ENCODE measurements around the gene PRM3. TPM values are rescaled to one million over a fixed set of nuclear protein-coding genes. Genes with fewer than 3 reads are reported as not detected.

PRM3 gene
- total RNA-seq, 4 donors from 2014 or later, result not detected

DNA sequence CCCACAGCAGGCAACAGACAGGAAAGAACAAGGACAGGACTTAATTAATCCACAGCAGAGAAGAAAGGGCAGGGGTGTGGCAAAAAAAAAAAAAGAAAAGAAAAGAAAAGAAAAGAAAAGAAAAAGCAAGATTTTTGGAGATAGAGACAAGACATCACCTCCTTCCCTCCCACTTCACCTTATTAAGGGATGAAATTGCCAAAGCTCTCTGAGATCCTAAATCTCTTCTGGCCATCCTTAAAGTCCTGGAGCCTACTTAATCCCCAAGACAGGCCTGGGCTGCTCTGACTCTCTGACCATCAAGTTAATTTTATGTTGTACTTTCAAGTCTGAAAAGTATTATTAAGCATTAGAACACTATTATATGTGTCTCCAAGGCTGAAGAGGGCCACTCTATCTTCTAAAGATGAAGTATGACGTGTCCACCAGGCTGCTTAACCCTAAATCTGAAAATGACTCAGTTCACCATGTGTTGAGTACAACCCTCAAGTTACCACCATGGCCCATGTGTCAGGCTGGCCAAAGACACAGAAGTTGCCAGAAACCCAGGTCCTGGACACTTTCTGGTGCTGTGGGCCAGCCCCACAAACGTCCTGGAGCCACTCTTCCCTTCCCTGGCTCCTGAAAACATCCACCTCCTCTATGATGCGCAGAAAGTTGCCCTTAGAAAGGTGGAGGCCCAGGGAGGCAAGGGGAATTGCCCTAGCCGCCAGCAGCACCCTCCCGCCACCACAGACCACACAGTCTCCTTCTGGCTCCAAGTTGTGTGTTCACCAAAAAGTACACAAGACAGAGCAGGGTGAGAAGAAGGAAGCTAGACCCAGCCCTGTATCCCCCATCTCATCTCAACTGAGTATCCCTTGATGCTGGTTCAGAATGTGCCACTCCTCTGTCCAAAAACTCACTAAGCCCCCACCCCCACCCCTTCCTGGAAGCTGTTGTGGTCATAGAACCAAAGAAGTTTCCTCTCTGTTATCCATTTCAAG, 20.1 kb downstream of the PRM3 start:
- H3K9me3 ChIP-seq, result no peaks in the 10 kb centered on the region
- DNase-seq, result no peak
- in situ Hi-C loops (cut with MboI; ENCODE audit: low pct_ligation_motif_present in 1 of 4, low pct_unique_long_range_greater_than_20kb in 1 of 4, low sequenced_read_pairs in 3 of 4) (loop anchor here (10.0 to 25.0 kb wide), 2 partner anchors 109 to 289 kb away; no protein-coding TSS in a partner anchor), intact Hi-C loops (cut with DNase I; ENCODE audit: low total_unique reads) (loop anchor here (10.0 kb wide), 3 partner anchors 101 to 179 kb away; no protein-coding TSS in a partner anchor)
- H3K27ac ChIP-seq, result peak overlapping the region in 3 of 4 donors; percentile 96 to 99 (median 99)
- TF ChIP-seq, protein P1, sequence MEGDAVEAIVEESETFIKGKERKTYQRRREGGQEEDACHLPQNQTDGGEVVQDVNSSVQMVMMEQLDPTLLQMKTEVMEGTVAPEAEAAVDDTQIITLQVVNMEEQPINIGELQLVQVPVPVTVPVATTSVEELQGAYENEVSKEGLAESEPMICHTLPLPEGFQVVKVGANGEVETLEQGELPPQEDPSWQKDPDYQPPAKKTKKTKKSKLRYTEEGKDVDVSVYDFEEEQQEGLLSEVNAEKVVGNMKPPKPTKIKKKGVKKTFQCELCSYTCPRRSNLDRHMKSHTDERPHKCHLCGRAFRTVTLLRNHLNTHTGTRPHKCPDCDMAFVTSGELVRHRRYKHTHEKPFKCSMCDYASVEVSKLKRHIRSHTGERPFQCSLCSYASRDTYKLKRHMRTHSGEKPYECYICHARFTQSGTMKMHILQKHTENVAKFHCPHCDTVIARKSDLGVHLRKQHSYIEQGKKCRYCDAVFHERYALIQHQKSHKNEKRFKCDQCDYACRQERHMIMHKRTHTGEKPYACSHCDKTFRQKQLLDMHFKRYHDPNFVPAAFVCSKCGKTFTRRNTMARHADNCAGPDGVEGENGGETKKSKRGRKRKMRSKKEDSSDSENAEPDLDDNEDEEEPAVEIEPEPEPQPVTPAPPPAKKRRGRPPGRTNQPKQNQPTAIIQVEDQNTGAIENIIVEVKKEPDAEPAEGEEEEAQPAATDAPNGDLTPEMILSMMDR (IDR thresholded peaks at IDR 0.05), result no peak
- TF ChIP-seq POLR2A (IDR thresholded peaks at IDR 0.05), result no peak
- TF ChIP-seq EP300 (IDR thresholded peaks at IDR 0.05; ENCODE audit: low read depth), result no peak
- no peak for TF ChIP-seq POLR2AphosphoS5 (IDR thresholded peaks at IDR 0.05)
- H3K4me3 ChIP-seq, result peak overlapping the region in 3 of 4 donors; percentile 2 to 84 (median 3)
- H3K36me3 ChIP-seq, result no peaks in the 10 kb centered on the region
- no peaks in the 10 kb centered on the region for H3K27me3 ChIP-seq
- 76 to 88% methylated on average over 1 to 5 of the region's 5 CpGs for WGBS, 2 donors (ENCODE audit: low coverage in 1 of 2)
- H3K4me1 ChIP-seq, result peaks cover 4 to 30% (median 23%) of the 10 kb centered on the region in 4 donors

DNA sequence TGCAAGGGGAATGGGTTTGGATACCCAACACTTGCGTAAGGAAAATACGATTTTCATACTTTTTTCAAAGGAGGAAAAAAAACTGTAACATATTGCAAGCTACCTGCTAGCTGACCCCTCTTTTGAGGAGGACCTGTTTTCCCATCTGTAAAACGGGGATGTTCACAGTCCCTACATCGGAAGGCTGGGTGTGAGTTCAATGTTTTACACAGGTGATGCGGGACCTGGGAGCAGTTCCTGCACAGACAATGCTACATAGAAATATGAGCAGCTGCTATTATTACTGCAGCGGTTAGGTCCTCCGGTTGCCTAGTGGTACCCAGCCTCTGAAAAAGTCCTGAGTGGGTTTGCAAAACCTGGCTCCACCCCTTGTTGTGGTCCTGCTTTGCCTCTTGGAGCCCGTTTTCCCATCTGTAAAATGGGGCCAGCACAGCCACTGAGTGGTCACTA, 20.9 kb downstream of the PRM3 start:
- Histone ChIP-seq H3K4me1 (peaks cover 2 to 27% (median 20%) of the 10 kb centered on the region in 4 donors), H3K36me3 (no peaks in the 10 kb centered on the region), H3K27me3 (no peaks in the 10 kb centered on the region), H3K27ac (peak overlapping the region in 1 of 4 donors; percentile 35), H3K9me3 (no peaks in the 10 kb centered on the region), H3K4me3 (peak overlapping the region in 1 of 4 donors; percentile 3)
- in situ Hi-C loops (cut with MboI; ENCODE audit: low pct_ligation_motif_present in 1 of 4, low pct_unique_long_range_greater_than_20kb in 1 of 4, low sequenced_read_pairs in 3 of 4) (loop anchor here (10.0 to 25.0 kb wide), 2 partner anchors 110 to 288 kb away; no protein-coding TSS in a partner anchor), intact Hi-C loops (cut with DNase I; ENCODE audit: low total_unique reads) (loop anchor here (10.0 kb wide), 3 partner anchors 102 to 178 kb away; no protein-coding TSS in a partner anchor)
- WGBS, 2 donors (ENCODE audit: low coverage in 1 of 2), result 85% methylated on average over 8 of the region's 8 CpGs; no CpG with 5 or more reads in 1 of the 2 donors
- TF ChIP-seq, protein P1 (IDR thresholded peaks at IDR 0.05), result no peak
- TF ChIP-seq EP300 (IDR thresholded peaks at IDR 0.05; ENCODE audit: low read depth) (no peak), POLR2AphosphoS5 (IDR thresholded peaks at IDR 0.05) (no peak), POLR2A (IDR thresholded peaks at IDR 0.05) (no peak)
- DNase-seq, result no peak

DNA sequence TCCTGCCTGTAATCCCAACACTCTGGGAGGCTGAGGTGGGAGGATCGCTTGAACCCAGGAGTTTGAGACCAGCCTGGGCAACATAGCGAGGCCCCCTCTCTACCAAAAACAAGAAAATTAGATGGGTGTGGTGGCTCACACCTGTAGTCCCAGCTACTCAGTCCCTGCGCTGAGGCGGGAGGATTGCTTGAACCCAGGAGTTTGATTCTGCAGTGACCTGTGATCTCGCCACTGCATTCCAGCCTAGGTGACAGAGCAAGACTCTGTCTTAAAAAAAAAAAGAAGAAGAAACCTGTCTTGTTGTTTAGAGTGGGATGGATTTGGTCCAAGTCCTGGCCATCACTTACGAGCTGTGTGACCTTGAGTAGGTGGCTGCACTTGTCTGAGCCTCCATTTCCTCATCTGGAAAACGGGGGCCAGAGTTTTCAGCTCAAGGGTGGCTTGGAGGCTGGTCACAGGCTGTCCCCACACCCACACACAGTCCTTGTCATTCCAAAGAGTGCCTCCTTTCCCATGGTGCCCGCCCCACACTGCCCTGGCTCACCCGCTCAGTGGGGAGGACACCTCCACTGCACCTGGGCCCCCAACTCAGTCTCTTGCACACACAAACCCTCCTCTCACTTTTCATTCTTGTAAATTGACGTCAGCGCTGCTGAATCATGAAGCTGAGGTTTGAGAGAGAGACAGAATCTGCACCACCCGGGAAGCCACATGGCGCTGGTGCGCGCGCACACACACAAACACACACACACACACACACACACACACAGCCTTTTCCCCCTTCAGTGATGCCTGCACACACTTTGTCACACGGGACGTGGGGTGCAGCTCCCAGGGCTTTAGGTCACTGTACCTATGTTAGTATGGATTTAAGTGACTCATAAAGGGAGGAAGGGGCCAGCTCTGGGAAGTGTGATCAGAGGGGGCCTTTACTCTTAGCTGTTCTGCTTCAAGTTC, 21.6 kb downstream of the PRM3 start:
- TF ChIP-seq POLR2A (IDR thresholded peaks at IDR 0.05), result no peak
- TF ChIP-seq, protein P1 (IDR thresholded peaks at IDR 0.05), result no peak
- intact Hi-C loops (cut with DNase I; ENCODE audit: low total_unique reads), result loop anchor here (10.0 kb wide), 3 partner anchors 103 to 177 kb away; no protein-coding TSS in a partner anchor
- no peaks in the 10 kb centered on the region for H3K9me3 ChIP-seq
- in situ Hi-C loops (cut with MboI; ENCODE audit: low pct_ligation_motif_present in 1 of 4, low pct_unique_long_range_greater_than_20kb in 1 of 4, low sequenced_read_pairs in 3 of 4), result loop anchor here (10.0 to 25.0 kb wide), 2 partner anchors 110 to 287 kb away; no protein-coding TSS in a partner anchor
- peak overlapping the region in 1 of 4 donors; percentile 3 for H3K4me3 ChIP-seq
- WGBS, 2 donors (ENCODE audit: low coverage in 1 of 2), result 82 to 85% methylated on average over 4 to 18 of the region's 18 CpGs
- no peaks in the 10 kb centered on the region for H3K27me3 ChIP-seq
- H3K36me3 ChIP-seq, result no peaks in the 10 kb centered on the region
- peak overlapping the region in 1 of 4 donors; percentile 35 for H3K27ac ChIP-seq
- H3K4me1 ChIP-seq, result peaks cover 0 to 20% (median 13%) of the 10 kb centered on the region in 4 donors
- peak; percentile 41 for DNase-seq
